H9 (cell line): Measurements from ENCODE around the gene CEP128. TPM values are rescaled to one million over a fixed set of nuclear protein-coding genes. Genes with fewer than 3 reads are reported as not detected.

Source experiments
- DNase-seq: peaks from one replicate; pipeline ENCODE4 v3.0.0-alpha.2; 2017
- H2AFZ ChIP-seq: one replicate; pipeline ENCODE4 v1.6.1; 2013; ENCODE audit warnings: mild to moderate bottlenecking, low read length, control low read depth, moderate library complexity
- H2AK5ac ChIP-seq: 2 replicates; pipeline ENCODE4 v1.6.1; 2013; ENCODE audit warnings: low read length, control low read depth, mixed read lengths; ENCODE audit not compliant: insufficient read length
- H2BK120ac ChIP-seq: one replicate; pipeline ENCODE4 v1.6.1; 2013; ENCODE audit warnings: low read depth, mild to moderate bottlenecking, low read length, control low read depth, inconsistent platforms; ENCODE audit not compliant: poor library complexity, severe bottlenecking
- H2BK12ac ChIP-seq: 2 replicates; pipeline ENCODE4 v1.6.1; 2013; ENCODE audit warnings: low read length, control low read depth, mixed read lengths, low read depth; ENCODE audit not compliant: insufficient read length
- H2BK15ac ChIP-seq: 2 replicates; pipeline ENCODE4 v1.6.1; 2013; ENCODE audit warnings: low read depth, low read length, control low read depth
- H2BK20ac ChIP-seq: one replicate; pipeline ENCODE4 v1.6.1; 2013; ENCODE audit warnings: low read depth, mild to moderate bottlenecking, low read length, control low read depth, inconsistent platforms; ENCODE audit not compliant: poor library complexity, severe bottlenecking
- H2BK5ac ChIP-seq: 2 replicates; pipeline ENCODE4 v1.6.1; 2013; ENCODE audit warnings: low read length, control low read depth, mixed read lengths; ENCODE audit not compliant: insufficient read length
- H3K14ac ChIP-seq: 2 replicates; pipeline ENCODE4 v1.6.1; 2013; ENCODE audit warnings: low read length, control low read depth; ENCODE audit not compliant: insufficient read depth
- H3K18ac ChIP-seq: 2 replicates; pipeline ENCODE4 v1.6.1; 2013; ENCODE audit warnings: low read depth, mild to moderate bottlenecking, mixed read lengths, low read length, control low read depth; ENCODE audit not compliant: insufficient read length
- H3K23ac ChIP-seq: 2 replicates; pipeline ENCODE4 v1.6.1; 2013; ENCODE audit warnings: low read length, control low read depth, mixed read lengths, low read depth; ENCODE audit not compliant: insufficient read length
- H3K23me2 ChIP-seq: 2 replicates; pipeline ENCODE4 v1.6.1; 2013; ENCODE audit warnings: low read depth, mild to moderate bottlenecking, mixed read lengths, low read length, control low read depth; ENCODE audit not compliant: insufficient read length, poor library complexity, severe bottlenecking
- H3K27ac ChIP-seq: 2 replicates; pipeline ENCODE4 v1.5.1; 2013; ENCODE audit warnings: low read length, control low read depth, mixed read lengths, low read depth; ENCODE audit not compliant: insufficient read length
- H3K27me3 ChIP-seq: 2 replicates; pipeline ENCODE4 v1.6.1; 2013; ENCODE audit warnings: low read length, control low read depth, inconsistent platforms; ENCODE audit not compliant: insufficient read depth
- H3K4ac ChIP-seq: 2 replicates; pipeline ENCODE4 v1.6.1; 2013; ENCODE audit warnings: low read depth, mild to moderate bottlenecking, control low read depth, inconsistent platforms, low read length, moderate library complexity
- H3K4me1 ChIP-seq: 2 replicates; pipeline ENCODE4 v1.6.1; 2013; ENCODE audit warnings: low read length, control low read depth, inconsistent platforms; ENCODE audit not compliant: insufficient read depth
- H3K4me2 ChIP-seq: 2 replicates; pipeline ENCODE4 v1.6.1; 2013; ENCODE audit warnings: low read length, control low read depth, mixed read lengths; ENCODE audit not compliant: insufficient read length, insufficient read depth
- H3K56ac ChIP-seq: 2 replicates; pipeline ENCODE4 v1.6.1; 2013; ENCODE audit warnings: low read depth, mild to moderate bottlenecking, mixed read lengths, low read length, control low read depth; ENCODE audit not compliant: insufficient read length
- H3K79me1 ChIP-seq: 2 replicates; pipeline ENCODE4 v1.6.1; 2013; ENCODE audit warnings: low read depth, mild to moderate bottlenecking, moderate library complexity, low read length, control low read depth, inconsistent platforms; ENCODE audit not compliant: insufficient read depth, poor library complexity, severe bottlenecking
- H3K79me2 ChIP-seq: 2 replicates; pipeline ENCODE4 v1.6.1; 2013; ENCODE audit warnings: low read length, control low read depth, inconsistent platforms; ENCODE audit not compliant: insufficient read depth
- H3K9ac ChIP-seq: 2 replicates; pipeline ENCODE4 v1.6.1; 2013; ENCODE audit warnings: low read length, control low read depth, mixed read lengths; ENCODE audit not compliant: insufficient read length; ENCODE audit errors: extremely low read depth
- H3K9me3 ChIP-seq: one replicate; pipeline ENCODE4 v1.6.1; 2013; ENCODE audit warnings: low read depth, low read length, inconsistent platforms; ENCODE audit not compliant: control insufficient read depth
- H3T11ph ChIP-seq: one replicate; pipeline ENCODE4 v1.6.1; 2013; ENCODE audit warnings: mild to moderate bottlenecking, low read length, control low read depth, inconsistent platforms
- H4K20me1 ChIP-seq: one replicate; pipeline ENCODE4 v1.6.1; 2013; ENCODE audit not compliant: control insufficient read depth, insufficient read length, insufficient read depth
- H4K5ac ChIP-seq: 2 replicates; pipeline ENCODE4 v1.6.1; 2013; ENCODE audit warnings: low read depth, mild to moderate bottlenecking, mixed read lengths, low read length, control low read depth; ENCODE audit not compliant: insufficient read length
- H4K8ac ChIP-seq: replicated peaks from 2 replicates; pipeline ENCODE4 v1.6.1; 2013; ENCODE audit warnings: low read length, control low read depth, mixed read lengths, low read depth; ENCODE audit not compliant: insufficient read length
- H4K91ac ChIP-seq: 2 replicates; pipeline ENCODE4 v1.6.1; 2013; ENCODE audit warnings: low read depth, mild to moderate bottlenecking, moderate library complexity, mixed read lengths, low read length, control low read depth; ENCODE audit not compliant: insufficient read length
- H3K27ac Mint-ChIP-seq, 3 experiments: 2 replicates in 2 of 3; 3 replicates in 1 of 3; pipeline ENCODE4 v1.8.0; 2020 to 2021; ENCODE audit warnings: mixed read lengths in 3 of 3, mild to moderate bottlenecking in 1 of 3, moderate library complexity in 1 of 3
- H3K27me3 Mint-ChIP-seq: 2 replicates; pipeline ENCODE4 v1.8.0; 2021; ENCODE audit warnings: low read depth, mild to moderate bottlenecking, moderate library complexity, mixed read lengths
- H3K36me3 Mint-ChIP-seq, 3 experiments: 2 replicates in 2 of 3; 3 replicates in 1 of 3; pipeline ENCODE4 v1.8.0; 2020 to 2021; ENCODE audit warnings: low read depth in 3 of 3, mixed read lengths in 3 of 3; ENCODE audit not compliant: insufficient read depth in 1 of 3
- H3K4me1 Mint-ChIP-seq, 2 experiments: 2 replicates each; pipeline ENCODE4 v1.8.0; 2020; ENCODE audit warnings: mixed read lengths in 2 of 2
- H3K4me3 Mint-ChIP-seq, 2 experiments: 2 replicates in 1 of 2; 3 replicates in 1 of 2; pipeline ENCODE4 v1.8.0; 2020 to 2021; ENCODE audit warnings: mild to moderate bottlenecking in 2 of 2, mixed read lengths in 2 of 2, moderate library complexity in 1 of 2
- H3K9me3 Mint-ChIP-seq, 2 experiments: 2 replicates in 1 of 2; 3 replicates in 1 of 2; pipeline ENCODE4 v1.8.0; 2020; ENCODE audit warnings: mild to moderate bottlenecking in 2 of 2, mixed read lengths in 2 of 2, moderate library complexity in 1 of 2
- CTCF ChIP-seq: fragments of 200-600 bp; sonication (generic); conservative IDR thresholded peaks from 3 replicates; pipeline ENCODE4 v1.8.0; 2021; ENCODE audit warnings: antibody characterized with exemption, mild to moderate bottlenecking
- WGBS: extraction: QIAGEN DNeasy Blood & Tissue Kit; methylation state at CpG from one replicate; pipeline ENCODE4 v1.1.7; 2013; ENCODE audit warnings: missing lambda C conversion rate, low lambda C conversion rate, mixed read lengths; ENCODE audit not compliant: insufficient read length; ENCODE audit errors: extremely low coverage; 5-methylcytosine and 5-hydroxymethylcytosine counted together
- total RNA-seq: library from RNA; stranded (reverse); gene quantifications from 2 replicates; pipeline ENCODE4 v1.2.1, GENCODE V29; 2021

The CEP128 gene
- total RNA-seq, 1 experiment from 2014 or later = 16.3 TPM

- H3K18ac ChIP-seq = no peak overlapping the region
- H2BK15ac ChIP-seq = no peak overlapping the region
- H3K36me3 Mint-ChIP-seq = peaks cover 9 to 32% (median 29%) of the 10 kb centered on the region in 3 experiments
- no peak overlapping the region for H3K4me3 Mint-ChIP-seq
- H3K9me3 ChIP-seq = no peaks in the 10 kb centered on the region
- H4K20me1 ChIP-seq = no peaks in the 10 kb centered on the region
- H4K91ac ChIP-seq = no peak overlapping the region
- H3K27me3 ChIP-seq = no peaks in the 10 kb centered on the region
- H3K4me1 Mint-ChIP-seq = no peaks in the 10 kb centered on the region
- peaks cover 24 to 29% of the 10 kb centered on the region in 2 experiments for H3K9me3 Mint-ChIP-seq
- no peak overlapping the region for H2AK5ac ChIP-seq
- H3K23ac ChIP-seq = no peak overlapping the region
- no peak overlapping the region for H2BK5ac ChIP-seq
- no peaks in the 10 kb centered on the region for H3K79me1 ChIP-seq
- H3K9ac ChIP-seq = no peak overlapping the region
- H3K56ac ChIP-seq = no peak overlapping the region
- no peak overlapping the region for H2AFZ ChIP-seq
- no peak overlapping the region for H3K14ac ChIP-seq
- H4K5ac ChIP-seq = no peak overlapping the region
- H3K23me2 ChIP-seq = no peaks in the 10 kb centered on the region
- H4K8ac ChIP-seq = no peak overlapping the region
- H3K27me3 Mint-ChIP-seq = no peaks in the 10 kb centered on the region
- no peak overlapping the region for H2BK120ac ChIP-seq
- H3K4me1 ChIP-seq = no peaks in the 10 kb centered on the region
- H2BK20ac ChIP-seq = no peak overlapping the region
- H3K27ac Mint-ChIP-seq = no peak overlapping the region
- no peak overlapping the region for H2BK12ac ChIP-seq
- H3T11ph ChIP-seq = no peak overlapping the region
- no peak overlapping the region for H3K4ac ChIP-seq
- TF ChIP-seq CTCF = no peak
- H3K27ac ChIP-seq = no peak overlapping the region
- no peak overlapping the region for H3K4me2 ChIP-seq
- 100% methylated on average over 1 of the region's 4 CpGs for WGBS
- no peak for DNase-seq
- H3K79me2 ChIP-seq = no peaks in the 10 kb centered on the region
These were observed 466.5 kb downstream of the CEP128 start for GRCh38 chr14:80475074-80475473.
